Coronary artery (tissue), 2 donors: ENCODE measurements around the gene PXDN.

Source experiments
- DNase-seq: peaks from one replicate; pipeline ENCODE4 v3.0.0-alpha.2; 2017; ENCODE audit warnings: low spot score
- H3K27ac ChIP-seq, 2 donors: fragments of 200-600 bp; sonication (generic); one replicate each; pipeline ENCODE4 v1.5.1; 2016 to 2019
- H3K4me3 ChIP-seq: fragments of 200-600 bp; sonication (generic); 2 replicates; pipeline ENCODE4 v1.5.1; 2016; ENCODE audit warnings: mild to moderate bottlenecking, moderate library complexity
- TF ChIP-seq, protein P1 (sequence below): fragments of 200-600 bp; sonication (generic); IDR thresholded peaks from one replicate; pipeline ENCODE4 v1.5.1; 2019; ENCODE audit warnings: antibody characterized with exemption

Gene PXDN

DNA sequence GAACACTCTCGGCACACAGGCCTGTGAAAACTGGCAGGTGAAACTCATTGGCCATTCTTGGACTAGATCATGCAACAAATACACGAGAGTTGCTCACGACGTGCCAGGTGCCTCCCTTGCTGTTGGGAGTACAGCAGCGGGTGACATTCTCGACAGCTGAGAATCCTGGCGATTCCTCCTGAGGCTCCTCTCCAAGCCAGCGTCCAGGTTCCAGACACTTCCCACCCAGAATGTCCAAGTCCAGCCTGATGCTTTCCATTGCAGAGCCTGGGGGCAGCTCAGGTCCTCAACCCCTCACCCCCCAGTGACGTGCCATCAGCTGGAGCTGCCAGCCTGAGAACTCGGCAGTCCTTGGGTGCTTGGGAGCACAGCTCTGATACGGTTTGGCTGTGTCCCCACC is 124.2 kb downstream of the PXDN start:
- DNase-seq, result peak; percentile 61
- H3K4me3 ChIP-seq, result no peak overlapping the region
- TF ChIP-seq, protein P1, sequence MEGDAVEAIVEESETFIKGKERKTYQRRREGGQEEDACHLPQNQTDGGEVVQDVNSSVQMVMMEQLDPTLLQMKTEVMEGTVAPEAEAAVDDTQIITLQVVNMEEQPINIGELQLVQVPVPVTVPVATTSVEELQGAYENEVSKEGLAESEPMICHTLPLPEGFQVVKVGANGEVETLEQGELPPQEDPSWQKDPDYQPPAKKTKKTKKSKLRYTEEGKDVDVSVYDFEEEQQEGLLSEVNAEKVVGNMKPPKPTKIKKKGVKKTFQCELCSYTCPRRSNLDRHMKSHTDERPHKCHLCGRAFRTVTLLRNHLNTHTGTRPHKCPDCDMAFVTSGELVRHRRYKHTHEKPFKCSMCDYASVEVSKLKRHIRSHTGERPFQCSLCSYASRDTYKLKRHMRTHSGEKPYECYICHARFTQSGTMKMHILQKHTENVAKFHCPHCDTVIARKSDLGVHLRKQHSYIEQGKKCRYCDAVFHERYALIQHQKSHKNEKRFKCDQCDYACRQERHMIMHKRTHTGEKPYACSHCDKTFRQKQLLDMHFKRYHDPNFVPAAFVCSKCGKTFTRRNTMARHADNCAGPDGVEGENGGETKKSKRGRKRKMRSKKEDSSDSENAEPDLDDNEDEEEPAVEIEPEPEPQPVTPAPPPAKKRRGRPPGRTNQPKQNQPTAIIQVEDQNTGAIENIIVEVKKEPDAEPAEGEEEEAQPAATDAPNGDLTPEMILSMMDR, result no peak
- H3K27ac ChIP-seq, result no peak overlapping the region

DNA sequence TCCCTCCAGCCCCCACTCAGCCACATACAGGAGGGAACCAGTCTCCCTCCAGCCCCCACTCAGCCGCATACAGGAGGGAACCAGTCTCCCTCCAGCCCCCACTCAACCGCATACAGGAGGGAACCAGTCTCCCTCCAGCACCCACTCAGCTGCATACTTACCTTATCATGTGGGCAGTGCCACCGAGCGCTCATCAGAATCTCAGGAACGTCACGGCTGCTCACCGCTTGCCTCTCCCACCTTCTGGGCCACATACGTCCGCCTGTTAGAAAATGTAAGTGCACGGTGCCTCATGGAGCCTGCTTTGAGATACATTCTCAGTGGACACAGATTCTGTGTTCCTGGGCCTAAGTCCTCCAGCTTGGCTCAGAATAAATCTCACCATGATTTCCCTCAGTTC is 124.8 kb downstream of the PXDN start:
- Histone ChIP-seq H3K4me3 (no peak overlapping the region), H3K27ac (no peak overlapping the region)
- no peak for DNase-seq
- TF ChIP-seq, protein P1, result no peak

- H3K27ac ChIP-seq, result no peak overlapping the region
- TF ChIP-seq, protein P1, result no peak
- DNase-seq, result no peak
- no peak overlapping the region for H3K4me3 ChIP-seq
These were observed 125.3 kb downstream of the PXDN start for GRCh38 chr2:1618974-1619373.

DNA sequence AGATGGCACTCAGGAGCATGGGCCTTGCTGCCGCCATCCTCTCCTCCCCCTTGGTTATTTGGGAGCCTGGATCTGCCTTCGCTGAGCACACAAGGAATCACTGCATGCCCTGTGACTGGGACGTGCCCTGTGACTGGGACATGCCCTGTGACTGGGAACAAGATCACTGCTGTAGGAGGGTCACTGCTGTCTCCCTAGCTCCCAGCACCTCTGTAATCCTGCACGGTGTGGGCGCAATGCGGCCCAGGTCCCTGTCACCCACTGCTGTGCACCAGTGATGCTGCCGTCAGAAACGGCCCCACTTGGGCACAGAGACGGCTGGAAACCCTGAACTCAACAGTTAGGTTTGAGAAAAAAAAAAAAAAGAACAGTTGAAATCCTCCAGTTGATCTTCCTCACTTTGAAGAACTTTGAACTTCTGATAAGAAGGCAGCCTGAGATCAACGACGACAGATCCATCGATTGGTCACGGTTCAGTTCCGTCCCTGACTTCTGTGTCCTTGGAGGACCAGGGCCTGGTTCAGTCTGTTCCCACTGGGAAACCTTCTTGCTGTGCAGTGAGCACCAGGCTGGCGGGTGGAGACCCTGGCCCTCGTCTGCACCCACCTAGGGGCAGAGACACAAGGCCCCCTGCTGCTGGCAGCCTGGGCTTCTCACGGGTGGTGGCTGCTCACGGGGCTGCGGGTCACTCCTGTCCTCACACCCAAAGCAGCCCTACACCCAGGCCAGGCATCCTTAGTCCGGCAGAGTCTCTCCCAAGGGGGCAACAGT is 125.9 kb downstream of the PXDN start:
- DNase-seq, result no peak
- TF ChIP-seq, protein P1, result no peak
- no peak overlapping the region for H3K4me3 ChIP-seq
- H3K27ac ChIP-seq, result no peak overlapping the region

DNA sequence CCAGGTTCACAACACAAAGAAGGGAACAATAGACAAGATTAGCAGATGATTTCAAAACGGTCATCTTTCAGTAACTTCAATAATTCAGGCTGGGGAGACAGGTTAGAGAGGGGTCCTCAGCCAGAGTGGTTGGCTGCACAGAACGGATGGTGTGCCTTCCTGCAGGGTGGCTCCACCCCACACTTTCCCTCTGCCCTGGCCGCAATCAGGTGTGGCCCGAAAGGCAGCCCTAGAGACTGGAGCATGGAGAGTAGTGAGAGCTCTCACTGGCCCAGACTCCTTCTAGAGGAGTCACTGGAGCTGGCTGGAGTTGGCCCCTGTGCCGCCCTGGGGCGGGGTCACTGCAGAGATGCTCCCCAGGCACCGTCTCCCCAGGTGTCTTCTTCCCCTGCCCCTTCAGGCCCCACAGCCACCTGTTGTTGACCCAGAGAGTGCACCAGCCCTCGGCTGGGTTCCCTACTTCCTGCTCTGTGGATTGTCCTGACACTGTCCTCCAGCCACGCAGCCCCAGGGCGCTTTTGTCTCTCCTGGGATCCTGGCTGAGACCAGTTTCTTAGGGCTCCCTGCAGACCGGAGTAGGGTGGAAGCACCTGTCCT is 126.8 kb downstream of the PXDN start:
- no peak for DNase-seq
- Histone ChIP-seq H3K4me3 (no peak overlapping the region), H3K27ac (no peak overlapping the region)
- TF ChIP-seq, protein P1, result no peak

- TF ChIP-seq, protein P1, result no peak
- Histone ChIP-seq H3K27ac (no peak overlapping the region), H3K4me3 (no peak overlapping the region)
- DNase-seq, result no peak
These were observed 129.8 kb downstream of the PXDN start for GRCh38 chr2:1614564-1614963.
